OCI-LY1 (cell line): ENCODE results near the gene HIVEP2.

ENCODE experiments used
- H2AFZ ChIP-seq: fragments of 200-600 bp; sonication (generic), shearing (Covaris generic); 2 replicates; pipeline ENCODE4 v1.6.0; 2014; ENCODE audit warnings: antibody characterized with exemption, mild to moderate bottlenecking, low read length
- H3F3A ChIP-seq: fragments of 200-600 bp; sonication (generic), shearing (Covaris generic); 2 replicates; pipeline ENCODE4 v1.6.0; 2014; ENCODE audit warnings: mild to moderate bottlenecking, antibody characterized with exemption, low read length, moderate library complexity; ENCODE audit not compliant: insufficient read depth
- H3K27ac ChIP-seq: fragments of 200-600 bp; sonication (generic); 2 replicates; pipeline ENCODE4 v1.5.1; 2014; ENCODE audit warnings: low read length, mixed run types, mild to moderate bottlenecking, low read depth; ENCODE audit not compliant: poor library complexity, severe bottlenecking
- H3K27me3 ChIP-seq: fragments of 200-600 bp; sonication (generic); 2 replicates; pipeline ENCODE4 v1.6.0; 2014; ENCODE audit warnings: antibody characterized with exemption, mild to moderate bottlenecking, low read length, moderate library complexity; ENCODE audit not compliant: insufficient read depth
- H3K36me3 ChIP-seq: fragments of 200-600 bp; sonication (generic); 2 replicates; pipeline ENCODE4 v1.6.1; 2014; ENCODE audit warnings: mild to moderate bottlenecking, antibody characterized with exemption, low read length, moderate library complexity, mixed read lengths; ENCODE audit not compliant: insufficient read depth
- H3K4me1 ChIP-seq: fragments of 200-600 bp; sonication (generic); 2 replicates; pipeline ENCODE4 v1.5.1; 2014; ENCODE audit warnings: mild to moderate bottlenecking, low read length, moderate library complexity; ENCODE audit not compliant: insufficient read depth, severe bottlenecking
- H3K4me2 ChIP-seq: fragments of 200-600 bp; sonication (generic), shearing (Covaris generic); 2 replicates; pipeline ENCODE4 v1.6.1; 2014; ENCODE audit warnings: low read length
- H3K4me3 ChIP-seq: fragments of 200-600 bp; sonication (generic); 2 replicates; pipeline ENCODE4 v1.5.1; 2014; ENCODE audit warnings: low read length, low read depth, mild to moderate bottlenecking, mixed read lengths; ENCODE audit not compliant: poor library complexity, severe bottlenecking
- H3K79me2 ChIP-seq: fragments of 200-600 bp; shearing (Covaris generic); 2 replicates; pipeline ENCODE4 v1.6.1; 2016; ENCODE audit warnings: mixed run types, low read length, mixed read lengths; ENCODE audit not compliant: insufficient read depth
- H3K9ac ChIP-seq: fragments of 200-600 bp; sonication (generic), shearing (Covaris generic); 2 replicates; pipeline ENCODE4 v1.6.1; 2014; ENCODE audit warnings: mild to moderate bottlenecking, low read length, mixed read lengths
- H3K9me2 ChIP-seq: fragments of 200-600 bp; sonication (generic), shearing (Covaris generic); 2 replicates; pipeline ENCODE4 v1.6.1; 2014; ENCODE audit warnings: low read depth, mild to moderate bottlenecking, low read length, mixed read lengths
- H3K9me3 ChIP-seq: fragments of 200-600 bp; shearing (Covaris generic); 2 replicates; pipeline ENCODE4 v1.6.1; 2014; ENCODE audit warnings: low read length, mixed read lengths
- H4K20me1 ChIP-seq: fragments of 200-600 bp; sonication (generic), shearing (Covaris generic); 2 replicates; pipeline ENCODE4 v1.6.0; 2016; ENCODE audit warnings: mild to moderate bottlenecking, low read length; ENCODE audit not compliant: insufficient read depth
- EZH2 ChIP-seq: fragments of 200-600 bp; sonication (generic), shearing (Covaris generic); IDR thresholded peaks from 2 replicates; pipeline ENCODE4 v1.8.0; 2017; ENCODE audit warnings: borderline replicate concordance, mixed run types, mild to moderate bottlenecking, antibody characterized with exemption, low read length, moderate library complexity, mixed read lengths
- TF ChIP-seq, protein P1 (sequence below): fragments of 200-600 bp; sonication (generic), shearing (Covaris generic); IDR thresholded peaks from 2 replicates; pipeline ENCODE4 v1.5.1; 2017; ENCODE audit warnings: mild to moderate bottlenecking, antibody characterized with exemption, low read length, moderate library complexity, mixed read lengths

Gene HIVEP2

DNA sequence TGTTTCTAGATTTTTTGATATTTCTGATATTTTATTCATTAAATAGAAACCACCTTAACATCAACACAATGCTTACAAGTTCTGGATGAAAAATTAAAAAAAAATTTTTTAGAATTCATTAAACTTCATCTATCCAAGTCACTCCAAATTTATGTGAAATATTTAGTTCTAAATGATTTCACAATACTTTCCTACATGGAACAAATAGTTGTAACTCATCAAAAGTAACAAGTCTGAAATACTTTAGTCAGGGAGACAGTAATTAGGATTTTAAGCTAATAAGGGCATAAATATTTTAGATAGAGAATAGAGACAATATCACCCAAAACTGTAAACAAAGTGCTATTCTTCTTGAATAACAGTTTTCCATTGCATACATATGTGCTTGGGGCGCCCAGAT, 147.8 kb downstream of the HIVEP2 start:
- Histone ChIP-seq H3K9me2 (no peaks in the 10 kb centered on the region), H3F3A (no peaks in the 10 kb centered on the region), H3K4me3 (no peak overlapping the region), H2AFZ (no peak overlapping the region), H3K27me3 (no peaks in the 10 kb centered on the region), H3K9me3 (no peaks in the 10 kb centered on the region), H3K9ac (no peak overlapping the region), H3K4me1 (peaks cover 6% of the 10 kb centered on the region), H3K27ac (no peak overlapping the region), H4K20me1 (no peaks in the 10 kb centered on the region), H3K36me3 (peaks cover 15% of the 10 kb centered on the region; the same call in 1 of the 2 replicates), H3K4me2 (no peak overlapping the region), H3K79me2 (no peaks in the 10 kb centered on the region)
- TF ChIP-seq EZH2, result no peak
- TF ChIP-seq, protein P1, sequence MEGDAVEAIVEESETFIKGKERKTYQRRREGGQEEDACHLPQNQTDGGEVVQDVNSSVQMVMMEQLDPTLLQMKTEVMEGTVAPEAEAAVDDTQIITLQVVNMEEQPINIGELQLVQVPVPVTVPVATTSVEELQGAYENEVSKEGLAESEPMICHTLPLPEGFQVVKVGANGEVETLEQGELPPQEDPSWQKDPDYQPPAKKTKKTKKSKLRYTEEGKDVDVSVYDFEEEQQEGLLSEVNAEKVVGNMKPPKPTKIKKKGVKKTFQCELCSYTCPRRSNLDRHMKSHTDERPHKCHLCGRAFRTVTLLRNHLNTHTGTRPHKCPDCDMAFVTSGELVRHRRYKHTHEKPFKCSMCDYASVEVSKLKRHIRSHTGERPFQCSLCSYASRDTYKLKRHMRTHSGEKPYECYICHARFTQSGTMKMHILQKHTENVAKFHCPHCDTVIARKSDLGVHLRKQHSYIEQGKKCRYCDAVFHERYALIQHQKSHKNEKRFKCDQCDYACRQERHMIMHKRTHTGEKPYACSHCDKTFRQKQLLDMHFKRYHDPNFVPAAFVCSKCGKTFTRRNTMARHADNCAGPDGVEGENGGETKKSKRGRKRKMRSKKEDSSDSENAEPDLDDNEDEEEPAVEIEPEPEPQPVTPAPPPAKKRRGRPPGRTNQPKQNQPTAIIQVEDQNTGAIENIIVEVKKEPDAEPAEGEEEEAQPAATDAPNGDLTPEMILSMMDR, result no peak

DNA sequence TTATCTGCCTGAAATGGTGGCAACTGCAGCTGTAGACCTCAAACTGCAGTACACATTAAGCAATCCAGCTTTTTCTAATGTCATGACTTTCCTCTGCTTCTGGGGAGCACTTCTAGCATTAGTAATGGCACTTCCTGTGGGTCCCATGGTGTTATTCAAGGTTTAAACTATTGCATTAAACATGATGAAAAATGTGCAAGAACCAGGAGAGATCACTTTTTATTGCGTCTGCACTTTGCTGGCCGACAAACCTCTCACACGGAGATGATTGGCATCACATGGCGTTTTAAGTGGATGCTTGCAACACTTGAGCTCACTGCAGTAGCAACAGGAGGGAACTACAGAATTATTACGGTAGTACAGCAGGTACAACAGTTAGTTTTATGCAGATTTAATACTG, 148.4 kb downstream of the HIVEP2 start:
- Histone ChIP-seq H3K36me3 (peaks cover 10% of the 10 kb centered on the region; the same call in 1 of the 2 replicates), H3F3A (no peaks in the 10 kb centered on the region), H3K27ac (no peak overlapping the region), H4K20me1 (no peaks in the 10 kb centered on the region), H2AFZ (no peak overlapping the region), H3K9me3 (no peaks in the 10 kb centered on the region), H3K9ac (no peak overlapping the region), H3K4me1 (peaks cover 6% of the 10 kb centered on the region), H3K4me2 (no peak overlapping the region), H3K27me3 (no peaks in the 10 kb centered on the region), H3K4me3 (no peak overlapping the region), H3K79me2 (no peaks in the 10 kb centered on the region), H3K9me2 (no peaks in the 10 kb centered on the region)
- TF ChIP-seq EZH2, result no peak
- TF ChIP-seq, protein P1, result no peak

DNA sequence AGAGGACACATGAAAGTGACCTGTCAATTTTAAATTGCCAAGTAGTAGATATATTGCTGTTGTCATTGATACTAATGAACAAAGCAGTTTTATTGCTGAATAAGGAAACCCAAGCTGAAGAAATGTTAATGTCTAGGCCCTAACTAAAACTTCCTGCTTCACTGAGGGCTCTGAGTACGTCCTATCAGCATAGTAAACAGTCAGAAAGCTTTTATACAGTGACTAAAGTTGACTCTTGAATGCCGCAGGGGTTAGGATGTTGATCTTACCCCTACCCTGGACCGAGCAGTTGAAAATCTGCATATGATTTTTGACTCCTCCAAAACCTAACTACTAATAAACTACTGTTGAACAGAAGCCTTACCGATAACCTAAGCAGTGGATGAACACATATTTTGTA, 149.0 kb downstream of the HIVEP2 start:
- Histone ChIP-seq H2AFZ (no peak overlapping the region), H3K36me3 (peaks cover 9% of the 10 kb centered on the region; the same call in 1 of the 2 replicates), H3K27me3 (no peaks in the 10 kb centered on the region), H3K4me2 (no peak overlapping the region), H3F3A (no peaks in the 10 kb centered on the region), H3K9ac (no peak overlapping the region), H3K4me1 (peaks cover 6% of the 10 kb centered on the region), H3K9me2 (no peaks in the 10 kb centered on the region), H3K79me2 (no peaks in the 10 kb centered on the region), H3K27ac (no peak overlapping the region), H3K4me3 (no peak overlapping the region), H4K20me1 (no peaks in the 10 kb centered on the region), H3K9me3 (no peaks in the 10 kb centered on the region)
- TF ChIP-seq, protein P1, result no peak
- TF ChIP-seq EZH2, result no peak
